Erythroblast (primary cell): ENCODE data around the gene AOX1.
"Not testable (repeated sequence)": the region's sequence is repeated elsewhere in the genome, so short reads cannot be mapped to it uniquely, and the experiment has no call there.

Experiments used
- DNase-seq, 2 experiments: peaks; one replicate each; lab custom pipeline; 2025; lab: John Stamatoyannopoulos, UW
- GATA1 ChIP-seq: IDR thresholded peaks from 2 replicates; pipeline ENCODE4 v1.6.1; 2011; ENCODE audit warnings: low read depth, mild to moderate bottlenecking, control low read depth, low read length, moderate library complexity
- POLR2A ChIP-seq: IDR thresholded peaks from 2 replicates; pipeline ENCODE4 v1.6.1; 2011; ENCODE audit warnings: mild to moderate bottlenecking, low read length

AOX1 gene

GRCh38 chr2:200674837-200675236 lies 89.0 kb downstream of the AOX1 start:
- TF ChIP-seq GATA1 (no peak), POLR2A (no peak)
- no peak for DNase-seq

GRCh38 chr2:200677171-200677570 lies 91.4 kb downstream of the AOX1 start:
- TF ChIP-seq GATA1 (no peak), POLR2A (no peak)
- no peak for DNase-seq

- TF ChIP-seq POLR2A: no peak
- no peak for TF ChIP-seq GATA1
- DNase-seq: no peak
These were observed 92.1 kb downstream of the AOX1 start for GRCh38 chr2:200677721-200678532.

DNA sequence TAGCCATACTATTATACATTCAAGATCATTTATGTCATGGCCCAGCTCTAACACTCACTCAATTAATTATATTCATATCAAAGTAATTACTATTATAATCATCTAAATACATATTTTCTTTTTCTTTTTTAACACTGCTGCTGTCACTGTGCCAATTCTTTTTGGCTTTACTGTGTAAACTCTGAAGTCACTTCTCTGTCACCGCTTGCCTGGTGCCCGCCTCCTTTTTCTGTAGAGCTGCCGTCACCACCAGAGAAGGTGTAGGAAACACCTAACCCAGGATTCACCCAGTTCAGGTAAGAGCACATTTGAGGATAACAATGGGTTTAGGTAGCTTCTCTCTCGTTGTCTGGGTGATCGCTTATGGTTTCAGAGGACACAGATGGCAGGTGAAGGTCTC lies 93.3 kb downstream of the AOX1 start:
- DNase-seq: no peak
- no peak for TF ChIP-seq POLR2A
- TF ChIP-seq GATA1: no peak

DNA sequence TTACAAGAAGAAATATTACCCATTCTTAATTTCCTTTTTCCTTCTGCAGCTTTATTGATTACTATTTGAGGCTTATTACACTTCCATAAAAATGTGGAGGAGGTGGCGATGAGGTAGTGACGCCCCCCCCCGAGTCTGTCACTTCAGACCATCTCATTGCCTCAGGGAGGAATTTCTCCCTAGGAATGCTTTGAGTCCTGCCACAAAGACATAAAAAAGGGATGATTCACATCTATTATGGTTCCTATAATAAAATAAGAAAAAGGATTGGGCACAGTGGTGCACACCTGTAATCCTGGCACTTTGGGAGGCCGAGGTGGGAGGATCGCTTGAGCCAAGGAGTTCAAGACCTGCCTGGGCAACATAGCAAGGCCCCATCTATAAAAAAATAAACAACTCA lies 93.7 kb downstream of the AOX1 start:
- TF ChIP-seq GATA1 (no peak), POLR2A (no peak)

GRCh38 chr2:200681697-200682096 lies 95.9 kb downstream of the AOX1 start:
- no peak for DNase-seq
- no peak for TF ChIP-seq GATA1
- no peak for TF ChIP-seq POLR2A

More for the DNA sequence above, 93.7 kb downstream of the AOX1 start:
- DNase-seq: no peak

GRCh38 chr2:200682407-200682806 lies 96.6 kb downstream of the AOX1 start:
- not testable (repeated sequence) for DNase-seq

GRCh38 chr2:200687922-200688920 lies 102.4 kb downstream of the AOX1 start:
- no peak for DNase-seq
- TF ChIP-seq GATA1: no peak
- no peak for TF ChIP-seq POLR2A

DNA sequence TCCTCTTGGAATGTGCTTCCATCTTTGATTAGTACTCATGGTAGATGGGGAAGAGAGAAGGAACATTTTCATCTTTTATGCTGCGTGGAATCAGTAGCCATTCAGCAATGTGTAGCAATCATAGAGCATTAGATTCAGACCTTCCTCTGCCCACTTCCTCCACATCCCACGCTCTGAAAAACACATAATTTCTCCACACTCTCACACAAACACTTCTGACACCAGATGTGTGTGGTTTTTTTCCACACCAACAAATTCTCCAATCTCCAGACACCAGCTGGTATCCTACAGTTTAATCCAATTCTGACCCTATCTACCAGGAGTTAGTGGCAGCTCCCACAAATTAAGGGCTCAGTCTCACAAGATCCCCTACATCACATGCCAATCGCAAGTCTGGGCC lies 103.3 kb downstream of the AOX1 start:
- TF ChIP-seq POLR2A: no peak
- no peak for TF ChIP-seq GATA1
- no peak for DNase-seq

DNA sequence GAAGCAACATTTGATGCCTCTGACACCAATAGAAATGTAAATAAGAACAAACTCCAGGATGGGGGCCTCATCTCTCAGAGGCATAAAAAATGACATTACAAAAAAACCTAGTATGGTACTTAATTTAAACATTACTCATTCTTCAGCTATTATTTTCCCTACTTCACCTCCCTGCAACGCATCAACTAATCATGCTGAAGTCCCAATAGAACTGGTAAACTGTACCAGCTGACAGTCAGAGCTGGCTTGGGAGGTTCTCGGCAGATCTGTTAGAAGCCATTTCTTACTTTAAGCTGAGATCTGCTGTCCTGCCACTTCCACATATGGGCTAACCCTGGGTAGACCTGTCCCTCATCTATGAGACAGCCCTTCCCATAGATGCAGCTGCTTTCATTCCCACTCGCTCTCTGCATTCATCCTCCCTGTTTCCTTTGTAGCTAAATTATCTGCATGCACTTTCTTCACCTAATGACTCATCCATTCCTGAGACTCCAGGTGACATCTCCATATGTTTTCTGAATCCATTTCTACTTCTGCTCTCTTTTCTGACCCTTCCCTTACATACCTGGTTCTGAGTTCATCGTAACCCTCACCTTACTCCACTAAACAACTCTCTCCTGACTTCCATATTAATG lies 108.1 kb downstream of the AOX1 start:
- no peak for TF ChIP-seq GATA1
- no peak for TF ChIP-seq POLR2A
- DNase-seq: no peak

- TF ChIP-seq POLR2A: no peak
- DNase-seq: no peak
These were observed 109.4 kb downstream of the AOX1 start for GRCh38 chr2:200695191-200695590.

DNA sequence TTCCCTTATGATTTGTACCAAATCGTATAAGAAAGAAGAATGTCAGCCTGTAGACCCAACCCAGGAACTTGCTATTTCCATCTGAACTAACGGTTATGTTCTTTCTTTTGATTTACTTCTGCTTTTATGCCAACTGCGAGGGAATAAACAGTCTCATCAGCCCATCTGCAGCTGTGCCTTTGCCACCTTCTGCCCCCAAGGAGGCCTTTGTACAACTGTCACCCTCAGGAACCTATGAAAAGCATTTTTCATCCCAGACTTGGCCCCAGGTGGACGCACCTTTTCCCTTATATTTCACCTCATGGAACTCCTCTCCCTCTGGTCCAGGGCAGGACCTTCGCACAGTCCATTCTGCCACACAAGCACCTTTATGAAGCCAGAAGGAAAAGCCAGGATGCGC lies 109.8 kb downstream of the AOX1 start:
- DNase-seq: no peak
- TF ChIP-seq POLR2A (no peak), GATA1 (no peak)

DNA sequence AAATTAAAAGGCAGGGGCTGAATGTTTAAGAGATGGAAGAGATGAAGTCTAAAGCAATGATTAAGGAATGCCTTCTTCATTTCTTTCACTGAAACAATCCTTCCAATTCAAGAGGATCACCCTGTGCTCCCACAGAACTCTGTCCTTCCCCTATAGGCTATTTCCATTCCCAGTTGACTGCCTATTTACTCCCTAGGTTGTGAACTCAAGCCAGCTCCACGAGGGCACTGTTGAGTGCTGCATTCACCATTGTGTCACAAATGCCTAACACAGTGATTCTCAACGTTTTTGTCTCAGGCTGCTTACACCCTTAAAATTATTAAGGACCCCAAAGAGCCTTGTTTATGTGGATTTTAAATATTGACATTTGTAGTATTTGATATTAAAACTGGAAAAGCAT lies 112.4 kb downstream of the AOX1 start:
- no peak for DNase-seq

DNA sequence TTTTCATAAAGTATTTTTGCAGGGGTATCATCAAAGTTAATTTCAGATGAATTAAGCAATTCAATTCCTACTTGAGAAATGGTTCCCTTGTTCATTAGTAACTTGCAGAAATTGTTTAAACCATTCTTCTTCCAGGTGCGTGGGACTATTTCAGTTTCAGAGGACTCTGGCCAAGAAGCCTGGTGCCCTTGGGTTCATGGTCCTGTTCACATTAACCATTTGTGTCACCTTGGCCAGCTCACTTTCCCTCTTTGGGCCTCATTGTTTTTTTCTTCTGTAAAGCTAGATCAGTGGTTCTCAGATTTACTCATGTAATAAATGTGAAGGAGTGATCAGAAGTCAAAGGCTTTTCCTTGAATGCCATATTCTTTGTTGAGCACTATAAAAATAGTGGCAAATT lies 113.5 kb downstream of the AOX1 start:
- DNase-seq: no peak
- TF ChIP-seq POLR2A (no peak), GATA1 (no peak)

More for the DNA sequence above, 112.4 kb downstream of the AOX1 start:
- TF ChIP-seq POLR2A (no peak), GATA1 (no peak)
